D341Med (cell line): ENCODE results near the gene ARL15.

Experiments used
- DNase-seq: peaks from one replicate; pipeline ENCODE4 v3.0.0; 2012; ENCODE audit warnings: low spot score

ARL15 gene

GRCh38 chr5:54205453-54205852 lies 104.9 kb downstream of the ARL15 start:
- no peak for DNase-seq

GRCh38 chr5:54197018-54197417 lies 113.4 kb downstream of the ARL15 start:
- DNase-seq: no peak

- DNase-seq: no peak
Observed at GRCh38 chr5:54195701-54196100, 114.7 kb downstream of the ARL15 start.

- DNase-seq: no peak
Observed at GRCh38 chr5:54194318-54194717, 116.1 kb downstream of the ARL15 start.

- DNase-seq: no peak
Observed at GRCh38 chr5:54187694-54188093, 122.7 kb downstream of the ARL15 start.

- no peak for DNase-seq
Observed at GRCh38 chr5:54186912-54187445, 123.4 kb downstream of the ARL15 start.

- no peak for DNase-seq
Observed at GRCh38 chr5:54186108-54186507, 124.3 kb downstream of the ARL15 start.

- DNase-seq: no peak
Observed at GRCh38 chr5:54184806-54185205, 125.6 kb downstream of the ARL15 start.

- DNase-seq: no peak
Observed at GRCh38 chr5:54180630-54181031, 129.7 kb downstream of the ARL15 start.

GRCh38 chr5:54178991-54179390 lies 131.4 kb downstream of the ARL15 start:
- no peak for DNase-seq

GRCh38 chr5:54178207-54178606 lies 132.2 kb downstream of the ARL15 start:
- no peak for DNase-seq

GRCh38 chr5:54177058-54177457 lies 133.3 kb downstream of the ARL15 start:
- no peak for DNase-seq

GRCh38 chr5:54176066-54176830 lies 134.1 kb downstream of the ARL15 start:
- DNase-seq: no peak

GRCh38 chr5:54173251-54173650 lies 137.1 kb downstream of the ARL15 start:
- DNase-seq: no peak

GRCh38 chr5:54171645-54172384 lies 138.6 kb downstream of the ARL15 start:
- DNase-seq: no peak

- no peak for DNase-seq
Observed at GRCh38 chr5:54165687-54166086, 144.7 kb downstream of the ARL15 start.

- no peak for DNase-seq
Observed at GRCh38 chr5:54162184-54162583, 148.2 kb downstream of the ARL15 start.

GRCh38 chr5:54160329-54160728 lies 150.0 kb downstream of the ARL15 start:
- no peak for DNase-seq

- no peak for DNase-seq
Observed at GRCh38 chr5:54159893-54160195, 150.5 kb downstream of the ARL15 start.

GRCh38 chr5:54159153-54159892 lies 151.1 kb downstream of the ARL15 start:
- no peak for DNase-seq

- DNase-seq: no peak
Observed at GRCh38 chr5:54156577-54156976, 153.8 kb downstream of the ARL15 start.

GRCh38 chr5:54150841-54151240 lies 159.5 kb downstream of the ARL15 start:
- DNase-seq: no peak

GRCh38 chr5:54148858-54149257 lies 161.5 kb downstream of the ARL15 start:
- no peak for DNase-seq
